Testis (tissue), 3 donors: Measurements from ENCODE around the gene NTM. TPM values are rescaled to one million over a fixed set of nuclear protein-coding genes. Genes with fewer than 3 reads are reported as not detected.
"Not testable (repeated sequence)": the region's sequence is repeated elsewhere in the genome, so short reads cannot be mapped to it uniquely, and the experiment has no call there.

Experiments used
- DNase-seq: peaks from one replicate; pipeline ENCODE4 v3.0.0-alpha.2; 2019
- H3K27ac ChIP-seq, 2 donors: fragments of 200-600 bp; sonication (generic); one replicate each; pipeline ENCODE4 v1.5.1; 2019
- H3K27me3 ChIP-seq: fragments of 200-600 bp; sonication (generic); one replicate; pipeline ENCODE4 v1.5.1; 2019
- H3K36me3 ChIP-seq: fragments of 200-600 bp; sonication (generic); one replicate; pipeline ENCODE4 v1.5.1; 2017; ENCODE audit warnings: low read depth; ENCODE audit errors: missing control alignments
- H3K4me1 ChIP-seq: fragments of 200-600 bp; sonication (generic); one replicate; pipeline ENCODE4 v1.5.1; 2019
- H3K4me3 ChIP-seq, 2 donors: fragments of 200-600 bp; sonication (generic); one replicate each; pipeline ENCODE4 v1.5.1; 2017 to 2019
- H3K9me3 ChIP-seq: fragments of 200-600 bp; sonication (generic); one replicate; pipeline ENCODE4 v1.5.1; 2017
- POLR2A ChIP-seq: fragments of 450-650 bp; IDR thresholded peaks from one replicate; pipeline ENCODE4 v1.6.1; 2017; ENCODE audit warnings: antibody characterized with exemption, mild to moderate bottlenecking, moderate library complexity
- WGBS, 2 donors: methylation state at CpG; one replicate each; pipeline ENCODE4 v1.1.5; 2018; 5-methylcytosine and 5-hydroxymethylcytosine counted together
- intact Hi-C: fragments of 100-400 bp; cut with DNase I; formaldehyde crosslinking; loops from one replicate; pipeline ENCODE4 v1.15.1; 2023; ENCODE audit warnings: low total_unique reads
- polyA plus RNA-seq: library from polyadenylated mRNA; stranded (reverse); fragments of 350-450 nt; fragmentation: Illumina TruSeq; extraction: RNeasy Lipid Tissue Mini Kit (QIAGEN cat#74804); gene quantifications from one replicate; pipeline ENCODE4 v1.2.3, GENCODE V29; 2014; ENCODE audit warnings: low read depth, low replicate concordance; ENCODE audit not compliant: insufficient read depth
- total RNA-seq, 2 donors: library from RNA; depleted of rRNA; stranded (reverse); fragments of >200 nt; gene quantifications; one replicate each; pipeline ENCODE4 v1.2.3, GENCODE V29; 2016
- TF ChIP-seq, protein P1 (sequence below), 3 experiments: fragments of 450-650 bp in 2 of 3; fragments of 200-600 bp in 1 of 3; sonication (generic) in 1 of 3; IDR thresholded peaks; one replicate each; pipeline ENCODE4 v1.5.1; 2016 to 2019; ENCODE audit warnings: antibody characterized with exemption in 3 of 3, mild to moderate bottlenecking in 2 of 3, moderate library complexity in 1 of 3

NTM gene
- total and polyA plus RNA-seq, 3 donors from 2014 or later, result 1.7 to 4.5 (median 1.8) TPM

DNA sequence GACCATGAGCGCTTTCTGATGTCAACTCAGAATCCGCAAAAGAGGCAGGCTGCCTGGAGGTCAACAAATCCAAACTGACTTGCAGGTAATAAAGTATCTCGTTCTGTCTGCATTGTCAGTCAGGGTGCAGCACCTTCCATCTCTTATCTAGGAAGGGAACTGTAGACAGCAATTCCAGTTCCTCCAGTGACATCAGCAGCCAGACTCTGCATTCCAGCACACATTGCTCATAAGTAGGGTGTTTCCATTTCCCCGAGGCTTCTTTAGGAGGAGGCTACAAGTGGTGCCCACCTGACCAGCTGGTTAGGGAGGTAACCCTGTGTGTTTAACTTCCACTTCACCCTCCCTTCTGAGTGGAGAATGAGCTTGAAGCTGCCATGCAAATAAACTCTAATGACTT lies 53.3 kb downstream of the NTM start:
- no peak overlapping the region for H3K27ac ChIP-seq
- H3K9me3 ChIP-seq, result no peaks in the 10 kb centered on the region
- 59 to 78% methylated on average over 4 of the region's 4 CpGs for WGBS, 2 donors
- no peak for DNase-seq
- no peaks in the 10 kb centered on the region for H3K27me3 ChIP-seq
- H3K4me3 ChIP-seq, result no peak overlapping the region
- intact Hi-C loops, result no loop called here
- TF ChIP-seq, protein P1, sequence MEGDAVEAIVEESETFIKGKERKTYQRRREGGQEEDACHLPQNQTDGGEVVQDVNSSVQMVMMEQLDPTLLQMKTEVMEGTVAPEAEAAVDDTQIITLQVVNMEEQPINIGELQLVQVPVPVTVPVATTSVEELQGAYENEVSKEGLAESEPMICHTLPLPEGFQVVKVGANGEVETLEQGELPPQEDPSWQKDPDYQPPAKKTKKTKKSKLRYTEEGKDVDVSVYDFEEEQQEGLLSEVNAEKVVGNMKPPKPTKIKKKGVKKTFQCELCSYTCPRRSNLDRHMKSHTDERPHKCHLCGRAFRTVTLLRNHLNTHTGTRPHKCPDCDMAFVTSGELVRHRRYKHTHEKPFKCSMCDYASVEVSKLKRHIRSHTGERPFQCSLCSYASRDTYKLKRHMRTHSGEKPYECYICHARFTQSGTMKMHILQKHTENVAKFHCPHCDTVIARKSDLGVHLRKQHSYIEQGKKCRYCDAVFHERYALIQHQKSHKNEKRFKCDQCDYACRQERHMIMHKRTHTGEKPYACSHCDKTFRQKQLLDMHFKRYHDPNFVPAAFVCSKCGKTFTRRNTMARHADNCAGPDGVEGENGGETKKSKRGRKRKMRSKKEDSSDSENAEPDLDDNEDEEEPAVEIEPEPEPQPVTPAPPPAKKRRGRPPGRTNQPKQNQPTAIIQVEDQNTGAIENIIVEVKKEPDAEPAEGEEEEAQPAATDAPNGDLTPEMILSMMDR (IDR thresholded peaks at IDR 0.05), result no peak
- TF ChIP-seq POLR2A, result no peak
- H3K36me3 ChIP-seq, result no peaks in the 10 kb centered on the region
- H3K4me1 ChIP-seq, result no peaks in the 10 kb centered on the region

DNA sequence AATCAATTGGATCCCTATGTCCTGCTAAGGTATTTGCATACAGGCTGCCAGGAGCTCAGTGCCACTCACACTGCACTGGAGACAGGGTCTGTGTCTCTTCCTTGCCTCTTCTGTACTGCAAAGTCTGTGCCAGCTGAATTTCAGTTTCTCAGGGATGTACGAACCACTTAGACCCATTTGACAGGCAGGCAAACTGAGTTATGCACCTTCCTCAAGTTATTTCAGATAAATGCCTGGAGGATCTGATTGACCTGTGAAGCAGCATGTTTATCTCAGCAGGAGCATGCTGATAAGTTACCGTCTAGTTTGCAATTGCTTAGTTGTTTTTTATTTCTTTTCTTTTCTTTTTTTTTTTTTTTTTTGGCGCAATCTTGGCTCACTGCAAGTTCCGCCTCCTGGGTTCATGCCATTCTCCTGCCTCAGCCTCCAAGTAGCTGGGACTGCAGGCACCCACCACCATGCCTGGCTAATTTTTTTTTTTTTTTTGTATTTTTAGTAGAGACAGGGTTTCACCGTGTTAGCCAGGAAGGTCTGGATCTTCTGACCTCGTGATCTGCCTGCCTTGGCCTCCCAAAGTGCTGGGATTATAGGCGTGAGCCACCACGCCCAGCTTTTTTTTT lies 54.0 kb downstream of the NTM start:
- H3K4me3 ChIP-seq, H3K4me1 ChIP-seq, H3K9me3 ChIP-seq, H3K36me3 ChIP-seq, DNase-seq, H3K27ac ChIP-seq, H3K27me3 ChIP-seq, intact Hi-C loops: not testable (repeated sequence)
- WGBS, 2 donors, result 76 to 81% methylated on average over 8 of the region's 8 CpGs

DNA sequence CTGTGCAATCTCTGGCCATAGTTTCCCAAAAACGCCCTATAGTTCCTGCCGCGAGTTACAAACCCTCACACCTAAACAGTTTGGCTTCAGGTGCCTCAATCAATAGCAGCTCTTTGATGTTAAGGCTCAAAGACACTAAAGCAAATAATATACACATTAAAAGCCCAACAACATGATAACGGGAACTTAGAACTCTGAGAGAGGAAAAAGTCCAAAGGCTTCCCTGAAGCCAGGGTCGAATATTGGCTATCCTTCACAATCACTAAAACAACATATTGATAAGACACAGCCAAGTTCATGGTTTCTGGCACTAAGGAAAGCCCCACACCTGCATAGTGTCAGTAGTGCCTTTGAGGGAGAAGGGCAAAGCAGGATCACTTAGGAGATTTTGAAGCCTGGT lies 54.9 kb downstream of the NTM start:
- Histone ChIP-seq H3K4me3 (no peak overlapping the region), H3K27ac (no peak overlapping the region), H3K36me3 (no peaks in the 10 kb centered on the region), H3K27me3 (no peaks in the 10 kb centered on the region), H3K9me3 (no peaks in the 10 kb centered on the region), H3K4me1 (no peaks in the 10 kb centered on the region)
- DNase-seq, result no peak
- intact Hi-C loops, result no loop called here
- no peak for TF ChIP-seq POLR2A
- TF ChIP-seq, protein P1 (IDR thresholded peaks at IDR 0.05), result no peak
- WGBS, 2 donors, result 83 to 84% methylated on average over 5 of the region's 5 CpGs

DNA sequence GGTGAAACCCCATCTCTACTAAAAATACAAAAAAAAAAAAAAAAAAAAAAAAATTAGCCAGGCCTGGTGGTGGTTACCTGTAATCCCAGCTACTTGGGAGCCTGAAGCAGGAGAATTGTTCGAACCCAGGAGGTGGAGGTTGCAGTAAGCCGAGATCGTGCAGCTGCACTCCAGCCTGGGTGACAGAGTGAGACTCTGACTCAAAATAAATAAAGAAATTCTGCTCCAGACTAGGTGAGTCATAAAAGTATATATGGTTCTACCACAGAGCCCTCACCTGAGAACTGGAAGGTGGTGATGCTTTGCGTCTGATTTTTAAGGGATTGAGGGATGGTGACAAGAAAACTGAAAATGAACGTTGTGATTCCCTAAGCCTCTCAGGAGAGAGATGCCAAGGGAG lies 58.4 kb downstream of the NTM start:
- Histone ChIP-seq H3K4me1 (no peaks in the 10 kb centered on the region), H3K27ac (no peak overlapping the region), H3K36me3 (no peaks in the 10 kb centered on the region), H3K4me3 (no peak overlapping the region), H3K9me3 (no peaks in the 10 kb centered on the region), H3K27me3 (no peaks in the 10 kb centered on the region)
- DNase-seq, result no peak
- WGBS, 2 donors, result 89 to 92% methylated on average over 5 of the region's 5 CpGs
- TF ChIP-seq, protein P1 (IDR thresholded peaks at IDR 0.05), result no peak
- no peak for TF ChIP-seq POLR2A
- intact Hi-C loops, result no loop called here

DNA sequence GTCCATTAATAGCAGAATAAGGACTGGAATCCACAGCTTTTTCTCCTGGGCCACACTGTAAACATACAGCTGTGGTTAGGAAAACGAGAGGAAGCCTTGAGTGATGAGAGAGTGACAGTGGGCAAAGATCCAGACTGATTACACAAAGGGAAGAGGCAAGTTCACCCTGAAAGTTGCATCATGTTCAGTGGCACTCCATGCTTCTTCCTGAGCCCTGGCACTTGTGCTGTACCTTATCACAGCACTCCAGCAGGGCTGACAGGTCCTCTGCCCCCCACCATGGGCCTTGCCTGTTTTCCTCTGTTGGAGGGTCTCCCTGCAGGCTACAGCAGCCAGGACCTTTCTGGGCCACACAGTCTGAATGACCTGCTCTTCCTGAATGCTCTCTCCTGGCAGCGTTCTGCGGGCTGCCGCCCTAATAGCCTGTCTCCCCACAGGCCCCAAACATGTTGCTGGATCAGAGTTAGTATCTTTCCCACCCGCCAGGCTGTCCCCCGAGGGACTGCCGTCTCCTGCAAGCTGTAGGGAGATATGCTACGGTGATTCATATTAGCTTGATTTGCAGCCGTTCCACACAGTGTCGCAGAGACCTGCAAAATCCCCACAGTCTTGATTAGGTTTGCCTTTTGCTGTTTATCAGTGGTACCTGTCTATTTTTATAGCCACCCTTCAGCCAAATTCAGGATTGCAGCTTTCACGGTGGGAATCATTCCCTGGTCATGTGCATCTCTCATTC lies 60.2 kb downstream of the NTM start:
- TF ChIP-seq, protein P1 (IDR thresholded peaks at IDR 0.05), result no peak
- TF ChIP-seq POLR2A, result no peak
- Histone ChIP-seq H3K36me3 (no peaks in the 10 kb centered on the region), H3K4me3 (no peak overlapping the region), H3K27me3 (no peaks in the 10 kb centered on the region), H3K4me1 (no peaks in the 10 kb centered on the region), H3K9me3 (no peaks in the 10 kb centered on the region), H3K27ac (no peak overlapping the region)
- intact Hi-C loops, result no loop called here
- no peak for DNase-seq
- WGBS, 2 donors, result 49 to 51% methylated on average over 5 to 11 of the region's 11 CpGs
